Measurements from ENCODE around the gene OR6C2.
"Not testable (repeated sequence)": the region's sequence is repeated elsewhere in the genome, so short reads cannot be mapped to it uniquely, and the experiment has no call there.

Gene OR6C2

DNA sequence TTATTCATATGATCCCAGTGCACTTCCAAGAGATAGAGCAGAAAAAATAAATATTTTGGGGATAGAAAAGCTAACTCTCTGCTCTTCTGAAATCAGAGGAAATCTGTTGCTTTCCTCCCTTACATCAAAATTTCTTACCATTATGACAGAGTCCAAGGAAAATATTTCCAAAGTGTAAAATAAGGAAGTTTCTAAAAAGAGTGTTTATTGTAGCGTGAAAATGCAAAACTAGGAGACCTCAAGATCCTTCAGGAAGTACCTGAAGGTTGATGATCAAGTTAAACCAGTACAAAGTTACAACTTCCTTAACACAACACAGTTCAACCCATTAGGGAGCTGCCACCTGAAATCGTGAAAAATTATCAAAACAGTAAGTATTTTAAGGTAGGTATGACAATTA lies at the start of gene OR6C2:
TSS of gene OR6C2 (plus strand) at position 301 of the 400 bp plus-strand sequence. CDS start 8,138 bp downstream, outside the sequence.
- no peak for DNase-seq (ENCODE audit: low read depth)

DNA sequence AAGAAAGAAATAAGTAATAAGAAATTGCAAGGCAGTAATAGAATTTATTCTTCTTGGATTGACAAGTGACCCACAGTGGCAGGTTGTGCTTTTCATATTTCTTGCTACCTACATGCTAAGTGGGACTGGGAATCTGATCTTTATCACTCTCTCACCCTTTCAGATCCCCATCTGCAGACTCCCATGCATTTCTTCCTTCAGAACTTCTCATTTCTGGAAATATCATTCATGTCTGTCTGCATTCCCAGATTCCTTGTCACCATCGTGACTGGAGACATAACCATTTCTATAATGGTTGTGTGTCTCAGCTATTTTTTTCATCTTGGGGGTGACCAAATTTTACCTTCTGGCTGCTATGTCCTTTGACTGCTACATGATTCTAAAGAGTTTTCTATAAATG lies 47.5 kb upstream of the OR6C2 start:
- DNase-seq (ENCODE audit: low read depth): no peak

DNA sequence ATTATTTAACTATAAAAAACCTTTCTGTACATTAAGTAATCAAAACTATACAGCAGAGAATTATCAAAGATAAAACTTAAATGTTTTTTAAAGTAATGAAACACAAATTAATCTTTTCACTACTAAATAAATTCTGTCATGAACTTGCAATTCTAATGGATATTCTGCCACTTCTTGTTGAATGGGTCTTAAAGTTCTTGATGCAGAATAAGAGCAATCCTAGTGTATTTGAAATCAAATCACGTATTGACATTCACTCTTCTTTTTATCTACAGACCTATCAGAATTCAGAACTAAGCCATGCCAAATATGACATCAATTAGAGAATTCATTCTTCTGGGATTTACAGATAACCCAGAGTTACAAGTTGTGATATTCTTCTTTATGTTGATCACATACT lies 43.6 kb upstream of the OR6C2 start, which contains the start of gene OR6C65:
TSS of gene OR6C65 (plus strand) at position 301 of the 400 bp plus-strand sequence. CDS start at position 301, 0 bp downstream.
- no peak for DNase-seq (ENCODE audit: low read depth)

- DNase-seq (ENCODE audit: low read depth): no peak
Measured at GRCh38 chr12:55407866-55408265, 36.0 kb upstream of the OR6C2 start.

- DNase-seq (ENCODE audit: low read depth): not testable (repeated sequence)
Measured at GRCh38 chr12:55409133-55409532, 34.7 kb upstream of the OR6C2 start.

DNA sequence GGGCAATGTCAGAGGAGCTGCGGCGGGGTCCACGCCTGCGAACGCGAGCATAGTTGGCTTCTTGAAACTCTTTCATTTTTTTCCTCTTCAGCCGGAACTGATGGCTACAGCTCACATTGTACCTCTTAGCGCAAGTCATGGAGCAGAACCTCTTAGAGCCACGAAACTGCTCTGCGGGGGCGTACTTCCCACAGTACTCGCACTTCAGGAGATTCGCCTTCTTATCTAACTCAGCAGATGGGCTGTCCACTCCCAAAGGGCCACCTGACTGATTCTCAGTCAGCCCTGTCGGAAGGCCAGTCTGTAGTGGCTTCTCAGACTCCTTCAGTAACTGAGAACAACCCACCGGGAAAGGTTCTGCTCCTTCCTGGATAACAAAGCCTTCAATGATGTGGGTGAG lies 31.7 kb upstream of the OR6C2 start:
- not testable (repeated sequence) for DNase-seq (ENCODE audit: low read depth)

DNA sequence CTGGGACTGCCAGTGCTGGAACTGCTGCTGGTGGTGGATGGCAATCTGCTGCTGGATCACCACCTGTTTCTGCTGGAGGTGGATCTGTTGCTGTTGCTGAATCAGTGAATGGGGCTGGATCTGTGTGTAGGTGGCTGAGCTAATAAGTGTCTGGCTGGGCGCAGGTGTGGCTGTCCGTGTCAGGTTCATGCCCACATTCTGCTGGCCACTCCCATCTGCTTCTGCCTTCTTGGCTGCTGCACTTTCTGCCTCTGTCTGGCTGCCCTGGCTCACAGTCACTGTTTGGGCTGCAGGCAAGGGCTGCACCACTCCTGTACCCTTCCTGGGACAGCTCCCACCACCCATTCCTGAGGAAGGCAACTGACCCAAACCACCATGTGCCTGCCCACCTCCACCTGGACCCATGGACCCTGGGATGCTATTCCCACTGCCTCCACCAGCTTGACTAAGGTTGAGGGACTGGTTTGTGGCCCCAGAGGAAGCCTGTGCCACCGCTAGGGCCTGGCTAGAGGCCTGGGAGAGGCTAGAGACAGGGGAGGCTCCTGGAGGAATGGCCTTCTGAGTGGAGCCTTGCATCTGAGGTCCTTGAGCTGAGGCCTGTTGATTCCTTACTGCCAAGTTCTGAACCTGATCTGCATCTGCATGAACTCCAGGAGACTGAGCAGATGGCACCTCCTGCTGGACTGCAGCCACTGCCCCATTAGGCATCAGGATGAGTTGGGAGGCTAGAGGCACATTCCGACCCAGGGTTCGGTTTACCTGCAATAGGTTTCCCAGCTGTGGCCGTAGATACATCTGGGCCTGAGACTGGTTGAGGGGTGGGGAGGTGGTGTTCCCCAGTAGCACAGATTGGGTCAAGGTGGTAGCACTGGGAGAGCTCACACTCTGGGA lies 30.1 kb upstream of the OR6C2 start:
- DNase-seq (ENCODE audit: low read depth): not testable (repeated sequence)

- DNase-seq (ENCODE audit: low read depth): not testable (repeated sequence)
Measured at GRCh38 chr12:55414396-55414823, 29.5 kb upstream of the OR6C2 start.

DNA sequence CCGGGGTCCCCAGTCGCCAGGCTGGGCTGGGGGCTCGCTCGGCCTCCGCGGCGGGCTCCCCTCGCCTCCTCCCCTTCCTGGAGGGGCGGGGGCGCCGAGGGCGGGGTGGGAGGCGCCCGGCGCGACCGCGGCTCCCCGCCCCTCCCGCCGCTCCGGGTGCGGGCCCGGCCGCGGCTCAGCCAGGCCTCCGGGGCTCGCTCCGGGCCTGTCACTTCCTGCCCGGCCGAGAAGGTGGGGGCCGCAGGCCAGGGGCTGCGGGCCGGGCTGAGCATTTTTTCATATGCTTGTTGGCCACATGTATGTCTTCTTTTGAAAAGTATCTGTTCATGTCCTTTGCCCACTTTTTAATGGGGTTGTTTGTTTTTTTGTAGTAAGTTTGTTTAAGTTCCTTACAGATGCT lies 29.0 kb upstream of the OR6C2 start:
- DNase-seq (ENCODE audit: low read depth): not testable (repeated sequence)

GRCh38 chr12:55416961-55417360 lies 26.9 kb upstream of the OR6C2 start:
- no peak for DNase-seq (ENCODE audit: low read depth)

GRCh38 chr12:55420307-55420962 lies 23.4 kb upstream of the OR6C2 start:
- no peak for DNase-seq (ENCODE audit: low read depth)

DNA sequence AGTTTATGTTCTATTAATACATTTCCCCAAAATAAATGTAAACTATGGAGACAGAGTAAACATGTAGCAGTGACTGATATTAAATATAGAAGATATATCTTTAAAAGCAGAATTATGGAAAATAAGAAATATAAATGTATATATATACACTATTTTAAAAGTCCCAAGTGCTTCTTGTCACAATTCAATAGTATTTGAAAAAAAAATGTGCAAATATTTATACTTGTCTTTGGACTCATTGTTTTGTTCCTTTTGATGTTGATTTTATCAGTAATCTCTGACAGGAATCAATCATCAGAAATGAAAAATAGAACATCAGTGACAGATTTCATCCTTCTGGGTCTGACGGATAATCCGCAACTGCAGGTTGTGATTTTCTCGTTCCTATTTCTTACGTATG lies 17.9 kb upstream of the OR6C2 start, which contains the start of gene OR6C76:
TSS of gene OR6C76 (plus strand) at position 301 of the 400 bp plus-strand sequence. CDS start at position 301, 0 bp downstream.
- no peak for DNase-seq (ENCODE audit: low read depth)

DNA sequence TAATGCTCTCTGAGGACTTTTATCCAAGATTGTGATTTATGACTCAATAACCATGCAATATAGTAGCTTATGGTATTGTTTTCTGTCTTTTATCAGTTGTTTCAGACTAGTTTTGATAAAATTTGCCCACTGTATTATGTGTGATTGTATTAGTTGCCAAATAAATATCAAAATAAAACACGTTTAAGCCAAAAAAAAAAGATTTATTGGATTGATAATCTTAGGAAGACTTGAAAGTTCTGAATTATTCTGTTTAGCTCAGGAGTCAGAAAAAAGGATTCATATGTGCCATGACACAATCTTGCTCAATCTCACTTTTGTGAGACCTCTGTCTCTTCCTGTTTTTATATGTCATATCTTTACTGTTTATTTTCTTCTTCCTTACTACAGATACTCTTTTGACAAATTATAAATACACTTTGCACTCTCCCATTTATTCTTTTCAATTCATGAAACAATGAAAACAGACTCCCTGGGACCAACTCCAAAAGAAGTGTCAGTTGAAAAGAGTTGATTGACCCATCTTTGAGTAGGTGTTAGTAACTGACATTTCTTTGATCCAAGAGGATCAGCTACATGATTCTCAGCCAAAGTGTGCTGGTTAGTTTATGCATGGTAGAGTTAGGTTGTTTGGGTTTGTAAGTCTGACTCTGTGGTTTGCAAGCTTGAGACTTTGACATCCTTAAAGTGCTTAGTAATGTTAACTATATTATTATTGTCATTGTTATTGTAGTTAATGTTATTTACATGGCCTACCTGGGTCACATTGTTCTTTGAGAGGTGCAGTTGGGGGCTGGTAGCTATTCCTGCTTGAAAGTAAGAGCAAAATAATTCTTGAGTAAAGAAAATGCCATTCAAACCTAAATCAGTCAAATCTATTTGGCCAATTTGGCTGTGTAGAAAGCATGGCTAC lies 15.3 kb upstream of the OR6C2 start:
- DNase-seq (ENCODE audit: low read depth): no peak

DNA sequence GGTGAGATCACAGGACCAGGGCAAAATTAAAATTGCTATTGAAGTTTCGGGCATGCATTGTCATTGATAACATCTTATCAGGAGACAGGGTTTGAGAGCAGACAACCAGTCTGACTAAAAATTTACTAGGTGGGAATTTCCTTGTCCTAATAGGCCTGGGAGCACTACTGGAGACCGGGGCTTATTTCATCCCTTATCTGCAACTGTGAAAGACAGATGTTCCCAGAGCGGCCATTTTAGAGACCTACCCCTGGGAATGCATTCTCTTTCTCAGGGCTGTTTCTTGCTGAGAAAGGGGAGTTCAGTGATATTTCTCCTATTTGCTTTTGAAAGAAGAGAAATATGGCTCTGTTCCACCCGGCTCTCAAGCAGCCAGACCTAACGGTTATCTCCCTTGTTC lies 2.6 kb upstream of the OR6C2 start:
- not testable (repeated sequence) for DNase-seq (ENCODE audit: low read depth)

- DNase-seq (ENCODE audit: low read depth): no peak
Measured at GRCh38 chr12:55445357-55445756, 1.5 kb downstream of the OR6C2 start.

- no peak for DNase-seq (ENCODE audit: low read depth)
Measured at GRCh38 chr12:55446326-55446725, 2.5 kb downstream of the OR6C2 start.

- DNase-seq (ENCODE audit: low read depth): no peak
Measured at GRCh38 chr12:55448825-55449224, 4.9 kb downstream of the OR6C2 start.

- not testable (repeated sequence) for DNase-seq (ENCODE audit: low read depth)
Measured at GRCh38 chr12:55464926-55465325, 21.1 kb downstream of the OR6C2 start.

- no peak for DNase-seq (ENCODE audit: low read depth)
Measured at GRCh38 chr12:55467836-55468235, 24.0 kb downstream of the OR6C2 start.

DNA sequence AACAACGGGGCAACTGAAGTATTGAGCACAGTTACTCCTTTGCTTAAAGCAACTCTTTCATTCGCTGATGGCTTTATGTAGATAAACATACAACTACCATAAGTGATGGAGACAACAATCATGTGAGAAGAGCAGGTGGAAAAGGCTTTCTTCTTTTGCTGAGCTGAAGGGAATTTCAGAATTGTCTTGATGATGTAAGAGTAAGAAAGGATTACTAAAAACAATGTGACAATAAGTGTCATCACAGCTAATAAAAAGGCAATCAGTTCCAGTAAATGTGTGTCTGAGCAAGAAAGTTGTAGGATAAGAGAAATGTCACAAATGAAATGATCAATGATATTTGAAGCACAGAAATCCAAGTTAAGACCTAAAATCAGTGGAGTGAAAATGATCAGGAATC lies 25.4 kb downstream of the OR6C2 start:
- no peak for DNase-seq (ENCODE audit: low read depth)

GRCh38 chr12:55470088-55470829 lies 26.4 kb downstream of the OR6C2 start, which contains the start of gene OR6C70:
Gene OR6C70 (minus strand): TSS chr12:55470138. CDS start chr12:55470138, 0 bp downstream.
- DNase-seq (ENCODE audit: low read depth): peak; percentile 48

Measured in ELR (cell line).